ENCODE measurements around the gene PPP1R37. TPM values are rescaled to one million over a fixed set of nuclear protein-coding genes. Genes with fewer than 3 reads are reported as not detected.

PPP1R37 gene
- total RNA-seq, 1 donor from 2014 or later: 31.1 TPM

GRCh38 chr19:45156011-45156630 lies 63.1 kb downstream of the PPP1R37 start:
- Histone ChIP-seq H3K9me3 (no peaks in the 10 kb centered on the region), H3K4me3 (no peak overlapping the region), H3K4me1 (peaks cover 24% of the 10 kb centered on the region), H3K27me3 (peaks cover 61% of the 10 kb centered on the region), H3K36me3 (no peaks in the 10 kb centered on the region), H3K27ac (no peak overlapping the region)
- intact Hi-C loops (cut with DNase I): no loop called here
- DNase-seq (no peak), ATAC-seq (no peak)
- TF ChIP-seq, protein P1, sequence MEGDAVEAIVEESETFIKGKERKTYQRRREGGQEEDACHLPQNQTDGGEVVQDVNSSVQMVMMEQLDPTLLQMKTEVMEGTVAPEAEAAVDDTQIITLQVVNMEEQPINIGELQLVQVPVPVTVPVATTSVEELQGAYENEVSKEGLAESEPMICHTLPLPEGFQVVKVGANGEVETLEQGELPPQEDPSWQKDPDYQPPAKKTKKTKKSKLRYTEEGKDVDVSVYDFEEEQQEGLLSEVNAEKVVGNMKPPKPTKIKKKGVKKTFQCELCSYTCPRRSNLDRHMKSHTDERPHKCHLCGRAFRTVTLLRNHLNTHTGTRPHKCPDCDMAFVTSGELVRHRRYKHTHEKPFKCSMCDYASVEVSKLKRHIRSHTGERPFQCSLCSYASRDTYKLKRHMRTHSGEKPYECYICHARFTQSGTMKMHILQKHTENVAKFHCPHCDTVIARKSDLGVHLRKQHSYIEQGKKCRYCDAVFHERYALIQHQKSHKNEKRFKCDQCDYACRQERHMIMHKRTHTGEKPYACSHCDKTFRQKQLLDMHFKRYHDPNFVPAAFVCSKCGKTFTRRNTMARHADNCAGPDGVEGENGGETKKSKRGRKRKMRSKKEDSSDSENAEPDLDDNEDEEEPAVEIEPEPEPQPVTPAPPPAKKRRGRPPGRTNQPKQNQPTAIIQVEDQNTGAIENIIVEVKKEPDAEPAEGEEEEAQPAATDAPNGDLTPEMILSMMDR (IDR thresholded peaks at IDR 0.05): no peak

DNA sequence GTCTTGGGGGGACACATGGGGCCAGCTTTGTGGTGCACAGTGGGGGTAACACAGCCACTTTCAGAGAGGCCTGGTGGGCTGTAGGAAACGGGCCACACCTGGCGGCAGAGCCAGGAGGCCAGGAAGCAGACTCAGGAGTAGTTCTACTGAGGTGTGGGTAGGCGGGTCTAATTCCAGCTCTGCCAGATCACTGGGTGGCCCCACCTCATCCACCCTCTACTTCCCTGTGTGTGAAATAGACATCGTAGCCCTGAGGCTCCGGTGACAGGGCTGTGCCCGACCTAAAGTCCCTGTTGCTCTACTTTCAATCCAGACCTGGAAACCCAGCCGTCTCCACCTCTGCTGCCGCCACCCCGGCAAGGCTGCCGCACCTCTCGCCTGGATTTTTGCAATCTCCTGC lies 63.8 kb downstream of the PPP1R37 start:
- no peak for DNase-seq
- intact Hi-C loops (cut with DNase I): no loop called here
- no peak overlapping the region for H3K27ac ChIP-seq
- TF ChIP-seq, protein P1 (IDR thresholded peaks at IDR 0.05): no peak
- no peak for ATAC-seq
- peaks cover 24% of the 10 kb centered on the region for H3K4me1 ChIP-seq
- no peaks in the 10 kb centered on the region for H3K36me3 ChIP-seq
- H3K27me3 ChIP-seq: peaks cover 56% of the 10 kb centered on the region
- no peak overlapping the region for H3K4me3 ChIP-seq
- no peaks in the 10 kb centered on the region for H3K9me3 ChIP-seq

DNA sequence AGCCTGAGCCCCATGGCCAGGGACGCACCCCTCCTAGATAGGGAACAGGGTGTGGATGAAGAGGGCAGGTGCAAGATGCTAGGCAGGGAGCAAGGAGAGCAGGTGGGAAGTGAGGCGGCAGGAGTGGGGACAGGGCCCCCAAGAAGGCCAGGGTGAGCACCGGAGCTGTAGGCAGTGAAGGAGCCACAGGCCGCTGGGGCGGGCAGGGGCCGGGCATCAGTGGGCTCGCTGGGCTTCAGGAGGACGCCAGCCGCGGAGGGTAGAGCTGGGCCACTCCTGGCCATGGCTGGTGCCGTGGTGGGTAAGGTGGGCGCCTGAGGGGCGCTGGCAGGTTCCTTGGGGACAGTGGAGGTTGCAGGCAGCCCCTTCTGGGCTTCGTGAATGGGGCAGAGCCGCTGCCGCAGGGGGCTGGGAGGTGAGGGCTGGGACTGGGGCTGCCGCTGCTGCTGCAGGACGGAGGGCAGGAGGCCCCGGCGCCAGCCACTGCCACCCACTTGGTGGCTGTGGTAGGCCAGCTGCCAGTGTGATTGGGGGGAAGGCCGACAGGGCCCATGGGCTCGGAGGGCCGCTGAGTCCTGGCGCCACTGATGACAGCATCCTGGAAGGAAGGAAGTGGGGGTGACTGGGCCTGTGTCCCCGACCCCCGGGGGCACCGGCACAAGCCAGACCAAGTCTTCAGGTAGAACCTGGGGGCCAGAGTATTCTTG lies 65.7 kb downstream of the PPP1R37 start:
- peaks cover 5% of the 10 kb centered on the region for H3K4me1 ChIP-seq
- H3K27ac ChIP-seq: no peak overlapping the region
- intact Hi-C loops (cut with DNase I): no loop called here
- H3K4me3 ChIP-seq: no peak overlapping the region
- TF ChIP-seq, protein P1 (IDR thresholded peaks at IDR 0.05): no peak
- H3K9me3 ChIP-seq: no peaks in the 10 kb centered on the region
- H3K27me3 ChIP-seq: peaks cover 37% of the 10 kb centered on the region
- DNase-seq: no peak
- no peak for ATAC-seq
- H3K36me3 ChIP-seq: no peaks in the 10 kb centered on the region

DNA sequence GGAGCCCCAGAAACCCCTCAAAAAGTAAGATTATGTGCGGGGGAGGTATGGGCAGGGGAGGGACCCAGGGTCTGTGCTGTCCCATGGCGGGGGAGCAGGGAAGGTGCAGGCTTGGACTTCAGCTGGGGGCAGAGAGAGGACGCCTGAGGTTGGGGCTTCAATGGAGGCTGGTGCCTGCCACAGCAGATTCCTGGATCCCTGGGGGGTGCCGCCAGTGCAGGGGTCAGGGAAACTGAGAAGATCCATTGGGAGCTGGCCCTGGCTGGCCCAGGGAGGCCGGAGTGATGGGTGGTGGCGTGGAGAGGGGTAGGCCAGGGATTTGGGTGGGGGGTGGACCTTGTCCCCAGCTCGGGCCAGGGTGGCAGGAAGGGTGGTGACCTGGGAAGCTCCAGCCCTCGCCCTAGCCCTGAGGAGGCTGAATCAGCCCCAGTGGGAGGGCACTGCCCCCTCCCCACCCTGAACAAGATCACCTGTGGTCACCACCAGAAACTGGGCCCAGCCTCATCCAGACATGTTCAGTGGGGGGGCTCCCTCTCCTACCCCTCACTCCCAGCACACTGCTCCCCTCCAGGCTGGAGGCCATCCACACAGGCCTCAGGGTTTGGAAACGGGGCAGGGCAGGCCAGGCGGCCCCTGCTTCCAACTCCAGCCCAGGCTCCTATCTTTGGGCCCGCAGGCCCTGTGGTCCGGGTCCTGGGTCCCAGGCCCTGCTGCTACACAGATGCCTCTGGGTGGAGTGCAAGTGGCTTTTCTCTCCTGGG lies 66.4 kb downstream of the PPP1R37 start:
- H3K4me3 ChIP-seq: no peak overlapping the region
- H3K27me3 ChIP-seq: peaks cover 29% of the 10 kb centered on the region
- H3K4me1 ChIP-seq: peaks cover 5% of the 10 kb centered on the region
- H3K27ac ChIP-seq: no peak overlapping the region
- ATAC-seq (no peak), DNase-seq (no peak)
- H3K36me3 ChIP-seq: no peaks in the 10 kb centered on the region
- intact Hi-C loops (cut with DNase I): no loop called here
- H3K9me3 ChIP-seq: no peaks in the 10 kb centered on the region
- TF ChIP-seq, protein P1 (IDR thresholded peaks at IDR 0.05): no peak

- Histone ChIP-seq H3K27me3 (peaks cover 27% of the 10 kb centered on the region), H3K36me3 (no peaks in the 10 kb centered on the region), H3K4me3 (no peak overlapping the region), H3K4me1 (peaks cover 10% of the 10 kb centered on the region), H3K9me3 (no peaks in the 10 kb centered on the region), H3K27ac (no peak overlapping the region)
- DNase-seq: no peak
- TF ChIP-seq, protein P1 (IDR thresholded peaks at IDR 0.05): no peak
- intact Hi-C loops (cut with DNase I): no loop called here
- no peak for ATAC-seq
Observed at GRCh38 chr19:45159971-45160324, 67.0 kb downstream of the PPP1R37 start.
